K562 (cell line): ENCODE results near the gene ADI1.
A peak's percentile ranks its signal among the peaks of the same experiment; 100 is the strongest.

Source experiments
- BRCA1 ChIP-seq, 2 experiments: fragments of 450-650 bp in 1 of 2; sonication (generic) in 1 of 2; formaldehyde crosslinking in 1 of 2; IDR thresholded peaks; 2 replicates each; pipeline versions ENCODE4 v1.5.0 to v1.6.1; 2017 to 2020; ENCODE audit warnings: mild to moderate bottlenecking in 1 of 2, missing genetic modification reagents in 1 of 2
- CEBPB ChIP-seq: fragments of 450-650 bp; IDR thresholded peaks from 2 replicates; pipeline ENCODE4 v1.6.1; 2016; ENCODE audit warnings: missing genetic modification characterization, missing compliant biosample characterization
- COPS2 ChIP-seq: fragments of 450-650 bp; conservative IDR thresholded peaks from 2 replicates; pipeline ENCODE4 v1.6.1; 2016; ENCODE audit warnings: mild to moderate bottlenecking, moderate library complexity
- CTCF ChIP-seq, 3 experiments: IDR thresholded peaks in 2 of 3; conservative IDR thresholded peaks in 1 of 3; 2 replicates each; pipeline ENCODE4 v1.5.1; 2011 to 2012; ENCODE audit warnings: low read length in 3 of 3, mild to moderate bottlenecking in 3 of 3, control low read depth in 2 of 3, improper control_type of control experiment in 1 of 3, inconsistent platforms in 1 of 3, low read depth in 1 of 3, mixed read lengths in 1 of 3, moderate library complexity in 1 of 3; ENCODE audit not compliant: insufficient read depth in 2 of 3
- DACH1 ChIP-seq: fragments of 450-650 bp; IDR thresholded peaks from 2 replicates; pipeline ENCODE4 v1.6.1; 2018; ENCODE audit not compliant: partially characterized antibody
- FOXP1 ChIP-seq: sonication (generic); formaldehyde crosslinking; IDR thresholded peaks from 2 replicates; pipeline ENCODE4 v1.8.0; 2022; ENCODE audit warnings: mild to moderate bottlenecking, missing genetic modification reagents
- KAT7 ChIP-seq: sonication (generic); formaldehyde crosslinking; IDR thresholded peaks from 2 replicates; pipeline ENCODE4 v1.8.0; 2022; ENCODE audit warnings: missing genetic modification reagents, mild to moderate bottlenecking, borderline replicate concordance
- MAFK ChIP-seq: IDR thresholded peaks from 2 replicates; pipeline ENCODE4 v1.6.1; 2011; ENCODE audit warnings: low read length, improper control_type of control experiment
- THAP7 ChIP-seq: fragments of 250-450 bp; sonication (Bioruptor Pico); IDR thresholded peaks from 2 replicates; pipeline ENCODE4 v1.5.0; 2021
- TF ChIP-seq, protein P1 (sequence below): sonication (generic); formaldehyde crosslinking; IDR thresholded peaks from 2 replicates; pipeline ENCODE4 v1.8.1; 2023; ENCODE audit warnings: mild to moderate bottlenecking, missing genetic modification reagents

- no peak for TF ChIP-seq BRCA1 (IDR thresholded peaks at IDR 0.05)
- TF ChIP-seq BRCA1 (CRISPR knock-in tag; IDR thresholded peaks at IDR 0.05): no peak
- TF ChIP-seq CTCF (IDR thresholded peaks at IDR 0.05 in 2 of 3, conservative IDR thresholded peaks at IDR 0.05 in 1 of 3; ENCODE audit: insufficient read depth in 2 of 3, low read depth in 1 of 3, low read length in 3 of 3): no peak
- no peak for TF ChIP-seq COPS2
- TF ChIP-seq DACH1: no peak
- no peak for TF ChIP-seq FOXP1 (CRISPR knock-in tag)
- TF ChIP-seq, protein P1, sequence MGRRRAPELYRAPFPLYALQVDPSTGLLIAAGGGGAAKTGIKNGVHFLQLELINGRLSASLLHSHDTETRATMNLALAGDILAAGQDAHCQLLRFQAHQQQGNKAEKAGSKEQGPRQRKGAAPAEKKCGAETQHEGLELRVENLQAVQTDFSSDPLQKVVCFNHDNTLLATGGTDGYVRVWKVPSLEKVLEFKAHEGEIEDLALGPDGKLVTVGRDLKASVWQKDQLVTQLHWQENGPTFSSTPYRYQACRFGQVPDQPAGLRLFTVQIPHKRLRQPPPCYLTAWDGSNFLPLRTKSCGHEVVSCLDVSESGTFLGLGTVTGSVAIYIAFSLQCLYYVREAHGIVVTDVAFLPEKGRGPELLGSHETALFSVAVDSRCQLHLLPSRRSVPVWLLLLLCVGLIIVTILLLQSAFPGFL (CRISPR knock-in tag): no peak
- TF ChIP-seq KAT7 (CRISPR knock-in tag): 0 out of 2 replicates have a peak, but pooled peaks have one; percentile 35
- TF ChIP-seq MAFK: peak; percentile 70
- TF ChIP-seq THAP7 (CRISPR knock-in tag): no peak
- TF ChIP-seq CEBPB: no peak
Measured at GRCh38 chr2:3523551-3524041, 4.3 kb upstream of the ADI1 start.
